HG03457 (cell line): Measurements from ENCODE around the gene RNF182.
"Not testable (repeated sequence)": the region's sequence is repeated elsewhere in the genome, so short reads cannot be mapped to it uniquely, and the experiment has no call there.

Source experiments
- ATAC-seq: cut with Tn5 transposase; IDR thresholded peaks from one replicate; pipeline ENCODE4 v1.9.1; 2021; ENCODE audit warnings: moderate number of reproducible peaks; ENCODE audit not compliant: unreplicated experiment

The RNF182 gene

GRCh38 chr6:13916230-13916944 lies 8.4 kb upstream of the RNF182 start:
- no peak for ATAC-seq

- no peak for ATAC-seq
These were observed 7.6 kb upstream of the RNF182 start for GRCh38 chr6:13917141-13917540.

GRCh38 chr6:13918686-13919250 lies 6.0 kb upstream of the RNF182 start:
- ATAC-seq = no peak

- ATAC-seq = no peak
These were observed 4.9 kb upstream of the RNF182 start for GRCh38 chr6:13919861-13920260.

GRCh38 chr6:13920552-13920951 lies 4.2 kb upstream of the RNF182 start:
- no peak for ATAC-seq

GRCh38 chr6:13922750-13923149 lies 2.0 kb upstream of the RNF182 start:
- ATAC-seq = no peak

GRCh38 chr6:13923527-13924145 lies 1.1 kb upstream of the RNF182 start:
- no peak for ATAC-seq

GRCh38 chr6:13924146-13924948 lies 405 bp upstream of the RNF182 start:
- no peak for ATAC-seq

GRCh38 chr6:13926378-13926777 lies 1.6 kb downstream of the RNF182 start:
- no peak for ATAC-seq

- ATAC-seq = no peak
These were observed 2.5 kb downstream of the RNF182 start for GRCh38 chr6:13927203-13927602.

- no peak for ATAC-seq
These were observed 4.4 kb downstream of the RNF182 start for GRCh38 chr6:13929196-13929595.

- no peak for ATAC-seq
These were observed 7.1 kb downstream of the RNF182 start for GRCh38 chr6:13931797-13932402.

GRCh38 chr6:13932785-13933184 lies 8.0 kb downstream of the RNF182 start:
- ATAC-seq = no peak

GRCh38 chr6:13934721-13935120 lies 10.0 kb downstream of the RNF182 start:
- ATAC-seq = no peak

GRCh38 chr6:13935190-13935880 lies 10.6 kb downstream of the RNF182 start:
- no peak for ATAC-seq

GRCh38 chr6:13935881-13936261 lies 11.1 kb downstream of the RNF182 start:
- not testable (repeated sequence) for ATAC-seq

- no peak for ATAC-seq
These were observed 17.1 kb downstream of the RNF182 start for GRCh38 chr6:13941902-13942301.

GRCh38 chr6:13943943-13944342 lies 19.2 kb downstream of the RNF182 start:
- no peak for ATAC-seq

- no peak for ATAC-seq
These were observed 21.8 kb downstream of the RNF182 start for GRCh38 chr6:13946506-13946905.

GRCh38 chr6:13947611-13948178 lies 22.9 kb downstream of the RNF182 start:
- ATAC-seq = no peak
